ENCODE data around the gene MLH3.

MLH3 gene

GRCh38 chr14:75050852-75051555 is at the start of gene MLH3:
TSS of gene MLH3 (minus strand) at chr14:75051467. CDS start at chr14:75049655, 1,812 bp downstream.
- FAIRE-seq (no peak), DNase-seq (ENCODE audit: insufficient read length, low spot score) (peak; percentile 63)
- TF ChIP-seq, protein P1, sequence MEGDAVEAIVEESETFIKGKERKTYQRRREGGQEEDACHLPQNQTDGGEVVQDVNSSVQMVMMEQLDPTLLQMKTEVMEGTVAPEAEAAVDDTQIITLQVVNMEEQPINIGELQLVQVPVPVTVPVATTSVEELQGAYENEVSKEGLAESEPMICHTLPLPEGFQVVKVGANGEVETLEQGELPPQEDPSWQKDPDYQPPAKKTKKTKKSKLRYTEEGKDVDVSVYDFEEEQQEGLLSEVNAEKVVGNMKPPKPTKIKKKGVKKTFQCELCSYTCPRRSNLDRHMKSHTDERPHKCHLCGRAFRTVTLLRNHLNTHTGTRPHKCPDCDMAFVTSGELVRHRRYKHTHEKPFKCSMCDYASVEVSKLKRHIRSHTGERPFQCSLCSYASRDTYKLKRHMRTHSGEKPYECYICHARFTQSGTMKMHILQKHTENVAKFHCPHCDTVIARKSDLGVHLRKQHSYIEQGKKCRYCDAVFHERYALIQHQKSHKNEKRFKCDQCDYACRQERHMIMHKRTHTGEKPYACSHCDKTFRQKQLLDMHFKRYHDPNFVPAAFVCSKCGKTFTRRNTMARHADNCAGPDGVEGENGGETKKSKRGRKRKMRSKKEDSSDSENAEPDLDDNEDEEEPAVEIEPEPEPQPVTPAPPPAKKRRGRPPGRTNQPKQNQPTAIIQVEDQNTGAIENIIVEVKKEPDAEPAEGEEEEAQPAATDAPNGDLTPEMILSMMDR (IDR thresholded peaks at IDR 0.05; ENCODE audit: insufficient read depth, missing control alignments) = no peak

- no peak for FAIRE-seq
- TF ChIP-seq, protein P1 (IDR thresholded peaks at IDR 0.05; ENCODE audit: insufficient read depth, missing control alignments) = no peak
These were observed 47.4 kb upstream of the MLH3 start for GRCh38 chr14:75098682-75099081.

DNA sequence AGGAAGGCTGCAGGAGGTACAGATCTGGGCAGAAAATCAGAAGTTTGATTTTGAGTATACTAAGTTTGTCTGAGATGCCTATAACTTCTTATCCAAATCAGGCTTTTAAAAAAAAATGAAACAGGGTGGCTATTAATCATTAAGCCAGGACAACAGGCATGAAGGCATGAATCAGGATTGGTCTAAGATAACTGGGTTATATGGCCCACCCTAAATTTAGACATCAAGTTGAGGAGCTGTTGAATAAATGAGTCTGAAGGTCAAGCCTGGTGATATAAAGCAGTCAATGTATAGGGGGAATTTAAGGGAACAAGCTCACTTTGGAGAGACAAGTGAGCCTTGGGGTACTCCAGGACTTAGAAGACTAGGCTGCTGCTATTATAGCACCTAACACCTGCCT is 46.9 kb upstream of the MLH3 start:
- TF ChIP-seq, protein P1 (IDR thresholded peaks at IDR 0.05; ENCODE audit: insufficient read depth, missing control alignments) = no peak
- no peak for DNase-seq (ENCODE audit: insufficient read length, low spot score)
- FAIRE-seq = no peak

More at GRCh38 chr14:75098682-75099081, 47.4 kb upstream of the MLH3 start:
- DNase-seq (ENCODE audit: insufficient read length, low spot score) = no peak

GRCh38 chr14:75096959-75097358 is 45.7 kb upstream of the MLH3 start:
- DNase-seq (ENCODE audit: insufficient read length, low spot score) (no peak), FAIRE-seq (no peak)
- TF ChIP-seq, protein P1 (IDR thresholded peaks at IDR 0.05; ENCODE audit: insufficient read depth, missing control alignments) = no peak

- TF ChIP-seq, protein P1 (IDR thresholded peaks at IDR 0.05; ENCODE audit: insufficient read depth, missing control alignments) = no peak
- FAIRE-seq = no peak
These were observed 44.4 kb upstream of the MLH3 start for GRCh38 chr14:75095690-75096089.

DNA sequence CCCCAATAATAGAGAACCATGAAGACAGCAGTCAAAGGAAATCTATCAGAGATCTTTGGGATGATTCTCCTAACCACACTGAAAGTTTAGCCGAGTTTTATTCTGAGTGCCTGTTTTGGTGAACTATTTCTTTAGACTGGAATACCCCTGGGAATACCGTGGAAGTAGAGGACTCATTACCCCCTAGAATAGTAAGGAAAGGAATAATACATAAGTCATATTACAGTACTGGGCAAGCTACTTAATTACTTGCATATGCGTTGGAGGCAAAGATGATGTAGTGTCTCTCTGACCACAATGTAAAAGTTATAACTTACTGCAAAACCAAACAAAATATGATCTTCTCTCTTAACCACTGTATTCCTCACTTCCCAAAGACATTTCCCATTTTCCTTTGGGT is 43.6 kb upstream of the MLH3 start:
- TF ChIP-seq, protein P1 (IDR thresholded peaks at IDR 0.05; ENCODE audit: insufficient read depth, missing control alignments) = no peak
- DNase-seq (ENCODE audit: insufficient read length, low spot score) (no peak), FAIRE-seq (no peak)

More at GRCh38 chr14:75095690-75096089, 44.4 kb upstream of the MLH3 start:
- no peak for DNase-seq (ENCODE audit: insufficient read length, low spot score)

DNA sequence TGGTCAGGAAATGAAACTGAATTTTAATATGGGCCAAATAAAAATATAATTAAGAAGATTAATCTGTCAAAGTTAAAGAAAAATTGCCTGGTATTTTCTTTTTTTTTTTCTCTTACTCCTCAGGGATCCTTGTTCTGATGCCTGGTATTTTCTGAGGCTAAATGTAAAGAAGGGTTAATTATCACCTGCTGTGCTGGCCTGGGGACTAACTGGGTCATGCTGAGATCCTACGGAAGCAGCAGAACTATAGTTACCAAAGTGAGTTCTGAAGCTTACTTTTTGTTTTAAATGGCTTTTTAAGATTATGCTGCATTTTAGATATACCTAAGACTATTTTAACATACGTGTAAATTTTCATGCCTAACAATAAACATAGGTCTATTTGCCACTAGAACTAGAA is 41.4 kb upstream of the MLH3 start:
- no peak for FAIRE-seq

More for the DNA sequence above, 41.4 kb upstream of the MLH3 start:
- DNase-seq (ENCODE audit: insufficient read length, low spot score) = no peak
- TF ChIP-seq, protein P1 (IDR thresholded peaks at IDR 0.05; ENCODE audit: insufficient read depth, missing control alignments) = no peak
